GM18868 (cell line): ENCODE data around the gene BIK.
A peak's percentile ranks its signal among the peaks of the same experiment; 100 is the strongest.

ENCODE experiments used
- ATAC-seq: cut with Tn5 transposase; IDR thresholded peaks from one replicate; pipeline ENCODE4 v1.9.1; 2021; ENCODE audit warnings: mild to moderate bottlenecking, moderate library complexity; ENCODE audit not compliant: unreplicated experiment

The BIK gene, protein sequence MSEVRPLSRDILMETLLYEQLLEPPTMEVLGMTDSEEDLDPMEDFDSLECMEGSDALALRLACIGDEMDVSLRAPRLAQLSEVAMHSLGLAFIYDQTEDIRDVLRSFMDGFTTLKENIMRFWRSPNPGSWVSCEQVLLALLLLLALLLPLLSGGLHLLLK

GRCh38 chr22:43110444-43110926 is at the start of gene BIK:
BIK (plus strand) TSS chr22:43110750; CDS start chr22:43124023, 13,273 bp downstream.
- no peak for ATAC-seq

GRCh38 chr22:43066134-43066533 is 44.4 kb upstream of the BIK start:
- no peak for ATAC-seq

- ATAC-seq = no peak
Measured at GRCh38 chr22:43066844-43067385, 43.6 kb upstream of the BIK start.

DNA sequence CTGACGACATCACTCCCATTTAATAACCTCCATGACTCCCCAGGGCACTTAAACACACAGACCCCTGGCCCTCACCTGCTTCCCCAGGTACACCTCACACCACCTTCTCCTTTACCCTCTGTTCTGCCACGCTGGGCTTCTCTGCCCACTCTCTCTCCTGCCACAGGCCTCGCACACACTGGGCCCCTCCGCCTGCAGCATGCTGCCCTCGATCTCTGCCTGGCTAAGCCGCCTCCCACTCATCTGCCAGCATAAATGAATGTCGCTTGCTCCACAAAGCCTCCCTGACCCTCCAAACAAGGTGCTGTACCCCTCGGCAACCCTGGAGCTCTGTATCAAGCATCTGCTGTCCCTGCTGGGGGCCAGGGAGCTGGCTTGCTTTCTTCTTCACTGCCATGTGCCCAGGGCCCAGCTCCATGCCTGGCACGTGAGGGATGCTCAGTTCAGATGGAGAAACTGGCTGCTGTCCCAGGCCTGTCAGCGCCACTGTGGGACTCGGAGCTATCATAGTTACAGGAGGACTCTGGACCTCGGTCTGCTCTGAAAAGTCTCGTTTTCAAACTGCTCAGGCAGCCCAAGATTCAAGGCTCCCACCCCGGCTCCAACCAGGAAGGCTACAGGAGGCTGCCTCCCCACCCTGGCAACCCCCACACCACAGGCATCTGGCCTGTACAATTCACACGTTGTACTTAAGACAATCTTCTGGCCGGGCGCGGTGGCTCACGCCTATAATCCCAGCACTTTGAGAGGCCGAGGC is 33.3 kb upstream of the BIK start:
- ATAC-seq = no peak

- no peak for ATAC-seq
Measured at GRCh38 chr22:43078522-43078921, 32.0 kb upstream of the BIK start.

GRCh38 chr22:43079742-43080141 is 30.8 kb upstream of the BIK start:
- ATAC-seq = no peak

DNA sequence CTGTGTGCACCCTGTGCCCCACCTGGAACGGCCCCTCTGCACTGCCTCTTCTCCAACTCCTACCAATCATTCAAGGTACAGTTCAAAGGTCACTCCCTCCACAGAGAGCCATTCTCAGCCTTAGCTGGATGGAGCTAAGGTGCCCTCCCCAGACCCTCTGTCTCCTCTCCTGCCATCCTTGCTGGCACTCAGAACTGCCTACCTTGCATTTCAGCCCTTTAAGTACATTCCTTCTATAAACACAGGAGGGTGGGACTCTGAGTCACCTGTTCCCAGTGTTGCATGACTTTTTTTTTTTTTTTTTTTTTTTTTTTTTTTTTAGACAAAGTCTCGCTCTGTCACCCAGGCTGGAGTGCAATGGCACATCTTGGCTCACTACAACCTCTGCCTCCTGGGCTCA is 29.9 kb upstream of the BIK start:
- no peak for ATAC-seq

- no peak for ATAC-seq
Measured at GRCh38 chr22:43081968-43082367, 28.6 kb upstream of the BIK start.

DNA sequence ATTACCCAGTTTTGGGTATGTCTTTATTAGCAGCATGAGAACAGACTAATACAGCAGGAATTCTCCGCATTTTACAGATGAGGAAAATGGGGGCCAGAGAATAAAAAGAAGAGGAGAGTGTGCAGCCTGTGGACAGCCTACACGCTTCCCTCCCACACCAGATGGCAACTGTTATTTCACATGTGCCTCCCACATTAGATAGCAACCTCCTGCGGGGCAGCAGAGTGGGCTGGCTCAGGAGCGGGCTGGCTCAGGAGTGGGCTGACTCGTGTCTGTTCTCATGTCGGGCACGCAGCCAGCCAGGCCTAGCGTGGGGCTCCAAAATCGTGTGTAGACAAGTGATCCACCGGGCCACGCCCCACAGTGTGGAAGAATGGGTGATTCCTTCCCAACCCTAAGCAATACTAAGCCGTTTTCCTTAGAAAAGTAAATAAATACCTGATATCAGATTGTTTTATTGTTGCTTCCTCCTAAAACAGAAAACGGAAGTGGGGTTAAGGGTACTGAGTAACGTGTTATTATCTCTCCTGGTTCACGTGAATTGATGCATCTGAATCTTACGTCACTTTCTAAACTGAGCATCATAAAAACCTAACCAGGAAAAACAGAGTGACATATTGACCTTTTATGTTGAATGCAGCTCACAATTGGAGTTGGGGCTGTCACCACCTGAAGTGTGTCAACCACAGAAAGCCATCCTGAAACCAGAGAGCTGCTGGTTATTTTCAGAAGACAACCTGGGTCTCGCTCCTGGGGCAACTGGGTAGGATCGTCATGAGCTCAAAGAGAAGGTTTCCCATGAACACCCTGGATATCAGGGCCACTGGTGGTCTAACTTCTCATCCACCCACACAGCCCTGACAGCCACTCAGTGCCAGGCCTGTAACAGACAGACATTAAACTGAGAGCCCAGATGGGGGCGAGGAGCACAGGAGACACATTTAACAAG is 24.6 kb upstream of the BIK start:
- no peak for ATAC-seq

- ATAC-seq = no peak
Measured at GRCh38 chr22:43088627-43088983, 21.9 kb upstream of the BIK start.

GRCh38 chr22:43088984-43089717 is 21.4 kb upstream of the BIK start, which contains the start of gene TTLL1:
TTLL1 (minus strand) TSS chr22:43089391; CDS start chr22:43075586, 13,805 bp downstream.
- ATAC-seq = peak; percentile 78

- ATAC-seq = no peak
Measured at GRCh38 chr22:43090130-43090789, 20.3 kb upstream of the BIK start.

GRCh38 chr22:43092085-43092484 is 18.5 kb upstream of the BIK start:
- ATAC-seq = no peak

- ATAC-seq = no peak
Measured at GRCh38 chr22:43094085-43094484, 16.5 kb upstream of the BIK start.

GRCh38 chr22:43094551-43094950 is 16.0 kb upstream of the BIK start:
- no peak for ATAC-seq

DNA sequence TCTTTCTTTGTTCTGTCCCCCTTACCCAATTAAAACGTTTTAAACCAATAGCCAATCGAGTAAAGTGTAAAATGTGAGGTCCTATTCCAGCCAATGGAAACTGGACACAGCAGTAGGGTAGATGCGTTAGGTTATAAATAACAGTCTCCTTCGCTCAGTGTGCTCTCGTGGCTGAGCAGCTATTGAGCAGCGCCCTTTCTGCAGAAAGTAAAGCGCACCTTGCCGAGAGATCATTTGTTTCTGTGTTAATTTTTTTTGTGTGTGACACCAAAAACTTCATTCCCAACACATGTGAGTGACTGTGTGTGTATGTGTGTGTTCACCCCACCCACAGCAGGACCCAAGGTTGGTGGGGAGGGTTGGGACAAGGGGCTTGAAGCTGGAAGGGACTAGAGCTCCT is 14.1 kb upstream of the BIK start:
- no peak for ATAC-seq

- ATAC-seq = no peak
Measured at GRCh38 chr22:43098356-43098755, 12.2 kb upstream of the BIK start.

DNA sequence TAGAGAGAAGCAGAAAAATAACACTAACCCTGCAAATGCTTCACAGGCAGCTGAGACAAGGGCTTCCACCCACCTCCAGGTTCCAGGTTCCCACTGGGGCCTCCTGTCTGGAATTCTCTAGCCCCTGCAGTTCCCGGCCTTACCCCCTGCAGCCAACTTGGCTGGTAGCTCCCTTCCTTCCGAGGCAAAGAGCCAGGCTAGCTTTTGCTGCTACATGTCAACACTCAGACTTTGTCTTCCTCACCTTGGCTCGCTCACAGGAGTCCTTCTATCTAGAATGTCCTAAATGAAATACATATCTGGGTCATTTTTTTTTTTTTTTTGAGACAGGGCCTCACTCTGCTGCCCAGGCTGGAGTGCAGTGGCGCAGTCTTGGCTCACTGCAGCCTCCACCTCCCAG is 11.5 kb upstream of the BIK start:
- ATAC-seq = no peak

GRCh38 chr22:43100225-43100624 is 10.3 kb upstream of the BIK start:
- ATAC-seq = no peak

- no peak for ATAC-seq
Measured at GRCh38 chr22:43101306-43101705, 9.2 kb upstream of the BIK start.
